T-helper 9 cell (primary cell): ENCODE results near the gene SV2C.
"Not testable (repeated sequence)": the region's sequence is repeated elsewhere in the genome, so short reads cannot be mapped to it uniquely, and the experiment has no call there.

Experiments
- DNase-seq: peaks from one replicate; pipeline ENCODE4 v3.0.0-alpha.2; 2020
- total RNA-seq, 2 donors: gene quantifications; one replicate each; lab custom pipeline; 2026; lab: John Stamatoyannopoulos, UW

Gene SV2C
- total RNA-seq: 0.42 to 0.48 reads per million in 2 donors

GRCh38 chr5:76082772-76083554, at the start of gene SV2C:
Gene SV2C, plus strand, starts transcription at chr5:76083383. Its CDS starts 48,368 bp downstream, at chr5:76131751.
- no peak for DNase-seq

GRCh38 chr5:76037736-76038151, 45.4 kb upstream of the SV2C start:
- DNase-seq: not testable (repeated sequence)

GRCh38 chr5:76038212-76038611, 45.0 kb upstream of the SV2C start:
- no peak for DNase-seq

- DNase-seq: no peak
Measured at GRCh38 chr5:76040806-76041205, 42.4 kb upstream of the SV2C start.

GRCh38 chr5:76041863-76042262, 41.3 kb upstream of the SV2C start:
- DNase-seq: no peak

- no peak for DNase-seq
Measured at GRCh38 chr5:76046741-76047140, 36.4 kb upstream of the SV2C start.

GRCh38 chr5:76050134-76050533, 33.0 kb upstream of the SV2C start:
- no peak for DNase-seq

GRCh38 chr5:76062502-76063041, 20.6 kb upstream of the SV2C start:
- DNase-seq: no peak

- no peak for DNase-seq
Measured at GRCh38 chr5:76065258-76065657, 17.9 kb upstream of the SV2C start.

- DNase-seq: no peak
Measured at GRCh38 chr5:76069061-76069735, 14.0 kb upstream of the SV2C start.

GRCh38 chr5:76074487-76075065, 8.6 kb upstream of the SV2C start:
- DNase-seq: no peak

GRCh38 chr5:76081811-76082771, 1.1 kb upstream of the SV2C start:
- no peak for DNase-seq

GRCh38 chr5:76083555-76084495, 642 bp downstream of the SV2C start:
- no peak for DNase-seq

- DNase-seq: no peak
Measured at GRCh38 chr5:76084496-76085242, 1.5 kb downstream of the SV2C start.

GRCh38 chr5:76085243-76085579, 2.0 kb downstream of the SV2C start:
- no peak for DNase-seq

- DNase-seq: no peak
Measured at GRCh38 chr5:76086095-76086494, 2.9 kb downstream of the SV2C start.

GRCh38 chr5:76089156-76089555, 6.0 kb downstream of the SV2C start:
- DNase-seq: not testable (repeated sequence)

- DNase-seq: no peak
Measured at GRCh38 chr5:76091351-76091750, 8.2 kb downstream of the SV2C start.

GRCh38 chr5:76099286-76099702, 16.1 kb downstream of the SV2C start:
- no peak for DNase-seq

- DNase-seq: no peak
Measured at GRCh38 chr5:76099756-76100155, 16.6 kb downstream of the SV2C start.
